GM18858 (cell line): ENCODE results near the gene SLC35F1.

ENCODE experiments used
- ATAC-seq: cut with Tn5 transposase; IDR thresholded peaks from one replicate; pipeline ENCODE4 v1.9.1; 2021; ENCODE audit not compliant: unreplicated experiment

Gene SLC35F1

GRCh38 chr6:118186672-118187567, 279.9 kb downstream of the SLC35F1 start:
- ATAC-seq, result peak; percentile 58

- peak; percentile 29 for ATAC-seq
Observed at GRCh38 chr6:118187568-118188164, 280.6 kb downstream of the SLC35F1 start.

GRCh38 chr6:118188561-118188960, 281.5 kb downstream of the SLC35F1 start:
- ATAC-seq, result no peak

GRCh38 chr6:118197539-118197938, 290.5 kb downstream of the SLC35F1 start:
- no peak for ATAC-seq

GRCh38 chr6:118198746-118199145, 291.7 kb downstream of the SLC35F1 start:
- no peak for ATAC-seq

- no peak for ATAC-seq
Observed at GRCh38 chr6:118200160-118200559, 293.1 kb downstream of the SLC35F1 start.

- no peak for ATAC-seq
Observed at GRCh38 chr6:118202517-118202916, 295.5 kb downstream of the SLC35F1 start.

GRCh38 chr6:118203545-118203944, 296.5 kb downstream of the SLC35F1 start:
- ATAC-seq, result no peak

- no peak for ATAC-seq
Observed at GRCh38 chr6:118206221-118206620, 299.2 kb downstream of the SLC35F1 start.

- ATAC-seq, result no peak
Observed at GRCh38 chr6:118207947-118208346, 300.9 kb downstream of the SLC35F1 start.

- no peak for ATAC-seq
Observed at GRCh38 chr6:118212451-118213173, 305.5 kb downstream of the SLC35F1 start.

- ATAC-seq, result no peak
Observed at GRCh38 chr6:118215269-118215668, 308.2 kb downstream of the SLC35F1 start.

- no peak for ATAC-seq
Observed at GRCh38 chr6:118216751-118217150, 309.7 kb downstream of the SLC35F1 start.

- ATAC-seq, result no peak
Observed at GRCh38 chr6:118218156-118218555, 311.1 kb downstream of the SLC35F1 start.

GRCh38 chr6:118220429-118221128, 313.5 kb downstream of the SLC35F1 start:
- no peak for ATAC-seq

- no peak for ATAC-seq
Observed at GRCh38 chr6:118223316-118223715, 316.3 kb downstream of the SLC35F1 start.

- ATAC-seq, result no peak
Observed at GRCh38 chr6:118228886-118229285, 321.8 kb downstream of the SLC35F1 start.

- ATAC-seq, result peak; percentile 85
Observed at GRCh38 chr6:118240878-118241528, 333.9 kb downstream of the SLC35F1 start.

- ATAC-seq, result no peak
Observed at GRCh38 chr6:118246406-118246805, 339.3 kb downstream of the SLC35F1 start.

- no peak for ATAC-seq
Observed at GRCh38 chr6:118248171-118248570, 341.1 kb downstream of the SLC35F1 start.

- no peak for ATAC-seq
Observed at GRCh38 chr6:118249680-118250079, 342.6 kb downstream of the SLC35F1 start.
